GM12801 (cell line): ENCODE data around the gene LIN54.

Source experiments
- CTCF ChIP-seq: IDR thresholded peaks from one replicate; pipeline ENCODE4 v1.5.1; 2011; ENCODE audit warnings: control low read depth; ENCODE audit not compliant: insufficient read length; ENCODE audit errors: extremely low read depth

Gene LIN54

GRCh38 chr4:83010522-83011318 is at the start of gene LIN54:
Gene LIN54, minus strand, starts transcription at chr4:83010823. Its CDS starts 25,979 bp downstream, at chr4:82984844.
- no peak for TF ChIP-seq CTCF

- TF ChIP-seq CTCF = no peak
Measured at GRCh38 chr4:83054928-83055327, 44.3 kb upstream of the LIN54 start.

DNA sequence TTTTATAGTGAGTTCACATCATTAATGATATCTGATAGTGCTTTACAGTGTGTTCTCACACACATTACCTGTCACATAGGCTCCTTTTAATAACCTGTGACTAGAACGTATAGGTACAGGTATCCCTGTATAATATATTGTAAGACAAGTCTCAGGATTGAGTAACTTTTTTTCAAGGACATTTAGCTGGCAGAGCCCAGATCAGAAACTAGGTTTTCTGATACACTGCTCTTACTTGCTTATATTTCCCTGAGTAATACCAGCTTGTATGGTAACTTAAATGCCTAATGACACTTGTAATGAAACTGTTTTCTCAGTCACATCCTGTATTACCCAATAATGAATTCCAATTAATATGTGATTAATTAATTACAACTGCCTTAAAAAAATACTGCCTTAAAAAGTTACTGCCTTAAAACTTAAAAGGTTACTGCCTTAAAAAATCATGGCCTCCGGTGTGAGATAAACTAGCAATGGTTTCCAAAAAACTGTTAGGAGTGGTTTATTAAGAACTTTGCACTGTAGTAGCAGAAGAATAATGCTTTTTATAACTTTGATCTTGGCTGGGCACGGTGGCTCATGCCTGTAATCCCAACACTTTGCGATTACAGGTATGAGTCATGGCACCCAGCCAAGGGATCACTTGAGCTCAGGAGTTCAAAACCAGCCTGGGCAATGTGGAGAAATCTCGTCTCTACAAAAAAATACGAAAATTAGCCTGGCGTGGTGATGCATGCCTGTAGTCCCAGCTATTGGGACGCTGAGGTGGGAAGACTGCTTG is 36.3 kb upstream of the LIN54 start:
- no peak for TF ChIP-seq CTCF

- TF ChIP-seq CTCF = no peak
Measured at GRCh38 chr4:83043801-83044407, 33.3 kb upstream of the LIN54 start.

DNA sequence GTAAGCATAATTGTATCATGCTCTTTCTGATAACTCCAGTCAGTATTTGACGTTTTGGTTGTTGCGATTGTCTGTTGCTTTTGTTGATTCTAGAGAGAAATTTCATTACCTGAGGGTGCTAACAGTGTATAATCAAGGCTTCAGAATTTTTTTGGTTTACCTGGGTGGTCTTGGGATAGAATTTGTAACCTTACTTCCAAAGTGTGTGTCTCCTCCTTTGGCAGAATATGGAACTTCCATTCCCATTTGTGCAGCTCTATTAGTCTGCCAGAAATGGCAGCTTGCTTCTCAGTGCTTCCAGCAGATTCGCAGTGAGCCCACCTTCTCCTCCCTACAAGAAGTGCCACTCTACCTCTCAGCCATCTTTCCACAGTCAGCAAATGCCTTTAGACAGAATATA is 29.6 kb upstream of the LIN54 start:
- no peak for TF ChIP-seq CTCF

- TF ChIP-seq CTCF = no peak
Measured at GRCh38 chr4:83036991-83037665, 26.5 kb upstream of the LIN54 start.
